B cell (primary cell): Measurements from ENCODE around the gene CC2D2A. TPM values are rescaled to one million over a fixed set of nuclear protein-coding genes. Genes with fewer than 3 reads are reported as not detected.

Source experiments
- ATAC-seq: fragments of 200-7000 bp; cut with Tn5 transposase; one replicate; pipeline ENCODE4 v1.10.0; 2021; ENCODE audit warnings: low read depth, mild to moderate bottlenecking, moderate number of reproducible peaks, moderate library complexity
- CTCF ChIA-PET: fragments of 350-600 bp; sonication (Branson Sonifier 250); formaldehyde crosslinking; loops from one replicate; lab custom pipeline; 2021; ENCODE audit warnings: antibody characterized with exemption, inconsistent platforms; lab: Charles Lee
- POLR2A ChIA-PET: fragments of 350-600 bp; sonication (Branson Sonifier 250); formaldehyde crosslinking; loops from one replicate; lab custom pipeline; 2021; ENCODE audit warnings: antibody characterized with exemption; lab: Charles Lee
- DNase-seq: peaks from one replicate; pipeline ENCODE4 v3.0.0; 2013
- H2AFZ ChIP-seq: 2 replicates; pipeline ENCODE4 v1.6.1; 2012; ENCODE audit warnings: mild to moderate bottlenecking, low read depth, low read length; ENCODE audit not compliant: insufficient read depth, poor library complexity, severe bottlenecking
- H3K27ac ChIP-seq, 2 donors: 1 replicate in 1 of 2; 2 replicates in 1 of 2; pipeline ENCODE4 v1.5.1; 2012 to 2013; ENCODE audit warnings: low read length in 2 of 2, mild to moderate bottlenecking in 2 of 2, moderate library complexity in 1 of 2
- H3K27me3 ChIP-seq, 4 experiments: fragments of 200-600 bp in 1 of 4; sonication (generic) in 1 of 4; replicated peaks in 1 of 4; 1 replicate in 2 of 4; 2 replicates in 2 of 4; pipeline versions ENCODE4 v1.6.1 to v1.7.0; 2013 to 2016; ENCODE audit warnings: low read length in 3 of 4, mild to moderate bottlenecking in 2 of 4, mixed read lengths in 1 of 4, moderate library complexity in 1 of 4; ENCODE audit not compliant: insufficient read depth in 4 of 4, control insufficient read depth in 3 of 4; ENCODE audit errors: control extremely low read depth in 1 of 4
- H3K36me3 ChIP-seq, 2 experiments: replicated peaks in 1 of 2; 1 replicate in 1 of 2; 2 replicates in 1 of 2; pipeline versions ENCODE4 v1.6.1 to v1.7.1; 2013; ENCODE audit warnings: low read length in 1 of 2; ENCODE audit not compliant: insufficient read depth in 2 of 2, control insufficient read depth in 1 of 2; ENCODE audit errors: control extremely low read depth in 1 of 2, extremely low read depth in 1 of 2
- H3K4me1 ChIP-seq, 2 donors: fragments of 200-600 bp in 1 of 2; sonication (generic) in 1 of 2; 1 replicate in 1 of 2; 2 replicates in 1 of 2; pipeline versions ENCODE4 v1.5.1 to v1.6.1; 2013 to 2017; ENCODE audit warnings: low read length in 2 of 2; ENCODE audit not compliant: control insufficient read depth in 2 of 2, insufficient read depth in 2 of 2
- H3K4me2 ChIP-seq: replicated peaks from 2 replicates; pipeline ENCODE3; 2012; ENCODE audit warnings: mild to moderate bottlenecking, low read depth, low read length; ENCODE audit not compliant: poor library complexity, severe bottlenecking
- H3K4me3 ChIP-seq, 5 experiments: fragments of 200-600 bp in 1 of 5; sonication (generic) in 1 of 5; 1 replicate in 3 of 5; 2 replicates in 2 of 5; pipeline versions ENCODE4 v1.5.1 to v1.7.0; 2011 to 2016; ENCODE audit warnings: low read length in 4 of 5, mild to moderate bottlenecking in 4 of 5, low read depth in 2 of 5, control low read depth in 1 of 5, moderate library complexity in 1 of 5; ENCODE audit not compliant: insufficient read depth in 1 of 5; ENCODE audit errors: control extremely low read depth in 1 of 5, extremely low read depth in 1 of 5
- H3K79me2 ChIP-seq: fragments of 200-600 bp; sonication (generic); one replicate; pipeline ENCODE4 v1.6.0; 2016; ENCODE audit warnings: low read length; ENCODE audit not compliant: control insufficient read depth, insufficient read depth
- H3K9ac ChIP-seq: fragments of 200-600 bp; sonication (generic); 2 replicates; pipeline ENCODE4 v1.6.1; 2017; ENCODE audit warnings: mild to moderate bottlenecking, low read length, moderate library complexity
- H3K9me3 ChIP-seq, 3 donors: one replicate each; pipeline versions ENCODE4 v1.6.1 to v1.7.1; 2013; ENCODE audit warnings: low read length in 2 of 3; ENCODE audit not compliant: control insufficient read depth in 2 of 3, insufficient read depth in 1 of 3; ENCODE audit errors: control extremely low read depth in 1 of 3
- H4K20me1 ChIP-seq: 2 replicates; pipeline ENCODE4 v1.6.0; 2012; ENCODE audit warnings: mild to moderate bottlenecking, low read length; ENCODE audit not compliant: insufficient read depth, control insufficient read depth, poor library complexity, severe bottlenecking
- H3K27ac Mint-ChIP-seq: one replicate; pipeline ENCODE4 v1.8.0; 2021; ENCODE audit warnings: mixed read lengths
- H3K27me3 Mint-ChIP-seq: one replicate; pipeline ENCODE4 v1.8.0; 2021; ENCODE audit warnings: mixed read lengths
- H3K4me1 Mint-ChIP-seq: one replicate; pipeline ENCODE4 v1.8.0; 2021; ENCODE audit warnings: mixed read lengths
- H3K4me3 Mint-ChIP-seq: one replicate; pipeline ENCODE4 v1.8.0; 2021; ENCODE audit warnings: mixed read lengths
- H3K9me3 Mint-ChIP-seq: one replicate; pipeline ENCODE4 v1.8.0; 2022; ENCODE audit warnings: mixed read lengths; ENCODE audit not compliant: insufficient read depth
- EZH2 ChIP-seq: IDR thresholded peaks from 2 replicates; pipeline ENCODE4 v1.6.1; 2012; ENCODE audit warnings: borderline replicate concordance, low read depth, mild to moderate bottlenecking, moderate library complexity, low read length; ENCODE audit not compliant: insufficient read depth, poor library complexity, severe bottlenecking
- WGBS: methylation state at CpG from one replicate; pipeline ENCODE4 v1.1.5; 2013; ENCODE audit warnings: missing lambda C conversion rate; ENCODE audit not compliant: insufficient coverage; 5-methylcytosine and 5-hydroxymethylcytosine counted together
- intact Hi-C: fragments of 100-400 bp; cut with micrococcal nuclease; formaldehyde crosslinking; loops from one replicate; pipeline ENCODE4 v1.10.0; 2022
- polyA plus RNA-seq: library from polyadenylated mRNA; depleted of rRNA; stranded (reverse); fragments of >200 nt; gene quantifications from 2 replicates; pipeline ENCODE4 v1.2.3, GENCODE V29; 2012
- total RNA-seq, 2 donors: library from RNA; stranded (reverse); fragments of 120-200 nt in 1 of 2; gene quantifications; 1 replicate in 1 of 2; 2 replicates in 1 of 2; pipeline versions ENCODE4 v1.2.3 to v1.2.4, GENCODE V29; 2013 to 2022
- TF ChIP-seq, protein P1 (sequence below): fragments of 200-600 bp; IDR thresholded peaks from one replicate; pipeline ENCODE4 v1.8.0; 2022; ENCODE audit warnings: antibody characterized with exemption, mild to moderate bottlenecking

CC2D2A gene
- total and polyA plus RNA-seq, 2 donors (not counting 1 experiment from before 2014, with no cell fraction given) = not detected

DNA sequence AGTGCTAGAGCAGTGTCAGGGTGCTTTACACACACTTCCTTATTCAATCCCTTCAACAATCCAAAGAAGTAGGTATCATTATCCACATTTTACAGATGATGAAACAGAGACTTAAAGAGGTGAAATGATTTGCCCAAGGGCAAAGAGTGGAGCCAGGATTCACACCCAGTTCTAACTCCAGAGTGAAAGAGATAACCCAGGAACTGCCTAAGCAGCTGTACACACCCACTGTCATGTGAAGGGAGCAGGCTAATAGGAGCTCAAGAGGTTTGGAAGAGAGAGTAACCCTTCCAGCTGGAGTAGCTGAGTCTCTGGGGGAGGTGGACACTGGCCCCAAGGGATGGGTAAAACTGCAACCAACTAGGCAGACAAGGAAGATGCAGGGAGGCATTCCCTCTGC is 92.9 kb downstream of the CC2D2A start:
- ChIA-PET CTCF (no interaction called here), POLR2A (no interaction called here)
- TF ChIP-seq EZH2 = no peak
- TF ChIP-seq, protein P1, sequence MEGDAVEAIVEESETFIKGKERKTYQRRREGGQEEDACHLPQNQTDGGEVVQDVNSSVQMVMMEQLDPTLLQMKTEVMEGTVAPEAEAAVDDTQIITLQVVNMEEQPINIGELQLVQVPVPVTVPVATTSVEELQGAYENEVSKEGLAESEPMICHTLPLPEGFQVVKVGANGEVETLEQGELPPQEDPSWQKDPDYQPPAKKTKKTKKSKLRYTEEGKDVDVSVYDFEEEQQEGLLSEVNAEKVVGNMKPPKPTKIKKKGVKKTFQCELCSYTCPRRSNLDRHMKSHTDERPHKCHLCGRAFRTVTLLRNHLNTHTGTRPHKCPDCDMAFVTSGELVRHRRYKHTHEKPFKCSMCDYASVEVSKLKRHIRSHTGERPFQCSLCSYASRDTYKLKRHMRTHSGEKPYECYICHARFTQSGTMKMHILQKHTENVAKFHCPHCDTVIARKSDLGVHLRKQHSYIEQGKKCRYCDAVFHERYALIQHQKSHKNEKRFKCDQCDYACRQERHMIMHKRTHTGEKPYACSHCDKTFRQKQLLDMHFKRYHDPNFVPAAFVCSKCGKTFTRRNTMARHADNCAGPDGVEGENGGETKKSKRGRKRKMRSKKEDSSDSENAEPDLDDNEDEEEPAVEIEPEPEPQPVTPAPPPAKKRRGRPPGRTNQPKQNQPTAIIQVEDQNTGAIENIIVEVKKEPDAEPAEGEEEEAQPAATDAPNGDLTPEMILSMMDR = no peak
- peaks cover 16% of the 10 kb centered on the region for H3K4me1 Mint-ChIP-seq
- no peak overlapping the region for H3K4me3 Mint-ChIP-seq
- H3K9me3 Mint-ChIP-seq = no peaks in the 10 kb centered on the region
- no peaks in the 10 kb centered on the region for H3K36me3 ChIP-seq
- H3K27me3 ChIP-seq = no peaks in the 10 kb centered on the region
- H3K4me3 ChIP-seq = no peak overlapping the region
- H3K9me3 ChIP-seq = no peaks in the 10 kb centered on the region
- no peak overlapping the region for H3K27ac Mint-ChIP-seq
- no peak overlapping the region for H3K4me2 ChIP-seq
- no peak overlapping the region for H3K9ac ChIP-seq
- H3K79me2 ChIP-seq = no peaks in the 10 kb centered on the region
- DNase-seq = no peak
- no peaks in the 10 kb centered on the region for H3K27me3 Mint-ChIP-seq
- intact Hi-C loops = no loop called here
- H2AFZ ChIP-seq = no peak overlapping the region
- no peak for ATAC-seq
- H3K4me1 ChIP-seq = peaks cover 8 to 14% of the 10 kb centered on the region in 2 donors
- H3K27ac ChIP-seq = no peak overlapping the region
- no peaks in the 10 kb centered on the region for H4K20me1 ChIP-seq

DNA sequence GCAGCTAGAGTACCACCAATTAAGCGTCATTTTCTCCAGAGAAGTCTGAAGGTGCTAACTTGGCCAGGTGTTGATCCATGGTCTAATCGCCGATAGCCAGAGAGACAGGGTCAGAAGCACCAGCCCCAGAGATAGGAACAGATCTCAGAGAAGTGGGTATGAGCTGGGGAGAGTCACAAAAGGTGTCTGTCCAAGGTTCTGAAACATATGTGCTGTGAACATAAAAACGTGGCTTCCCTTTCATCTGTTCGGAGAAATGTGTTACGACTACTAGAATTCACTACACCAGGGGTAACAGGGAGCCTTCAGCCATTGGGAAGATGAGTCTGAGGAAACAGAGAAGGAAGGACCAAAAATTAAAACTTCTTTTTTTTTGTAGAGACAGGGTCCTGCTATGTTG is 94.2 kb downstream of the CC2D2A start:
- ChIA-PET CTCF (no interaction called here), POLR2A (no interaction called here)
- H3K4me1 ChIP-seq = peaks cover 8 to 14% of the 10 kb centered on the region in 2 donors
- no peaks in the 10 kb centered on the region for H3K27me3 ChIP-seq
- TF ChIP-seq, protein P1 = no peak
- TF ChIP-seq EZH2 = no peak
- H4K20me1 ChIP-seq = no peaks in the 10 kb centered on the region
- Mint-ChIP-seq H3K27ac (no peak overlapping the region), H3K9me3 (no peaks in the 10 kb centered on the region), H3K4me1 (peaks cover 16% of the 10 kb centered on the region), H3K4me3 (no peak overlapping the region), H3K27me3 (no peaks in the 10 kb centered on the region)
- H3K4me3 ChIP-seq = no peak overlapping the region
- no peak overlapping the region for H3K4me2 ChIP-seq
- no peak overlapping the region for H3K9ac ChIP-seq
- no peaks in the 10 kb centered on the region for H3K79me2 ChIP-seq
- intact Hi-C loops = no loop called here
- H3K36me3 ChIP-seq = peaks cover 0 to 2% of the 10 kb centered on the region in 2 experiments
- WGBS = 89% methylated on average over 5 of the region's 6 CpGs
- DNase-seq = no peak
- no peaks in the 10 kb centered on the region for H3K9me3 ChIP-seq
- no peak overlapping the region for H2AFZ ChIP-seq
- no peak overlapping the region for H3K27ac ChIP-seq
- ATAC-seq = no peak
